GM23338 (cell line): ENCODE data around the gene NHSL1. TPM values are rescaled to one million over a fixed set of nuclear protein-coding genes. Genes with fewer than 3 reads are reported as not detected.

Source experiments
- ATAC-seq: fragments of 200-7000 bp; cut with Tn5 transposase; 3 replicates; pipeline ENCODE4 v1.9.1; 2020
- DNase-seq: peaks from one replicate; pipeline ENCODE4 v3.0.0-alpha.2; 2015; ENCODE audit warnings: low spot score
- H2AFZ ChIP-seq: fragments of 200-600 bp; sonication (generic); 2 replicates; pipeline ENCODE4 v1.8.0; 2016; ENCODE audit warnings: antibody characterized with exemption, mild to moderate bottlenecking, moderate library complexity
- H3F3A ChIP-seq: fragments of 200-600 bp; sonication (generic); replicated peaks from 2 replicates; pipeline ENCODE4 v1.8.0; 2017; ENCODE audit warnings: antibody characterized with exemption, mixed run types, low read depth
- H3K27ac ChIP-seq: fragments of 200-600 bp; sonication (generic); 2 replicates; pipeline ENCODE4 v1.6.1; 2016; ENCODE audit warnings: low read depth
- H3K27me3 ChIP-seq: fragments of 200-600 bp; sonication (generic); 2 replicates; pipeline ENCODE4 v1.8.0; 2016; ENCODE audit warnings: mild to moderate bottlenecking, mixed run types, moderate library complexity; ENCODE audit not compliant: insufficient read depth
- H3K36me3 ChIP-seq: fragments of 200-600 bp; sonication (generic); 2 replicates; pipeline ENCODE4 v1.8.0; 2016; ENCODE audit warnings: mild to moderate bottlenecking; ENCODE audit not compliant: insufficient read depth
- H3K4me1 ChIP-seq: fragments of 200-600 bp; sonication (generic); 2 replicates; pipeline ENCODE4 v1.8.0; 2016; ENCODE audit warnings: mild to moderate bottlenecking, moderate library complexity; ENCODE audit not compliant: insufficient read depth
- H3K4me2 ChIP-seq: fragments of 200-600 bp; sonication (generic); 2 replicates; pipeline ENCODE4 v1.7.1; 2017; ENCODE audit warnings: mixed run types
- H3K4me3 ChIP-seq: fragments of 200-600 bp; sonication (generic); 2 replicates; pipeline ENCODE4 v1.6.1; 2016; ENCODE audit warnings: mixed run types
- H3K79me2 ChIP-seq: fragments of 200-600 bp; sonication (generic); replicated peaks from 2 replicates; pipeline ENCODE4 v1.8.0; 2017; ENCODE audit warnings: mild to moderate bottlenecking; ENCODE audit not compliant: insufficient read depth
- H3K9me2 ChIP-seq: fragments of 200-600 bp; sonication (generic); 2 replicates; pipeline ENCODE4 v1.8.0; 2017; ENCODE audit not compliant: insufficient read depth
- H4K20me1 ChIP-seq: fragments of 200-600 bp; sonication (generic); replicated peaks from 2 replicates; pipeline ENCODE4 v1.8.0; 2017; ENCODE audit warnings: mild to moderate bottlenecking; ENCODE audit not compliant: insufficient read depth
- H3K27ac Mint-ChIP-seq: 2 replicates; pipeline ENCODE4 v1.8.0; 2020; ENCODE audit warnings: inconsistent platforms, mild to moderate bottlenecking, moderate library complexity, mixed read lengths
- H3K27me3 Mint-ChIP-seq: 3 replicates; pipeline ENCODE4 v1.8.0; 2022; ENCODE audit warnings: low read depth, mild to moderate bottlenecking, moderate library complexity, mixed read lengths, inconsistent platforms; ENCODE audit not compliant: insufficient read depth, poor library complexity
- H3K36me3 Mint-ChIP-seq: 3 replicates; pipeline ENCODE4 v1.8.0; 2021; ENCODE audit warnings: low read depth, mild to moderate bottlenecking, inconsistent platforms, moderate library complexity, mixed read lengths
- H3K4me1 Mint-ChIP-seq: 3 replicates; pipeline ENCODE4 v1.8.0; 2020; ENCODE audit warnings: mild to moderate bottlenecking, inconsistent platforms, mixed read lengths
- H3K4me3 Mint-ChIP-seq: 3 replicates; pipeline ENCODE4 v1.8.0; 2021; ENCODE audit warnings: moderate library complexity, mild to moderate bottlenecking, inconsistent platforms, mixed read lengths
- H3K9me3 Mint-ChIP-seq: 3 replicates; pipeline ENCODE4 v1.8.0; 2020; ENCODE audit warnings: moderate library complexity, mild to moderate bottlenecking, inconsistent platforms, mixed read lengths
- CREB1 ChIP-seq: fragments of 250-450 bp; sonication (Bioruptor Pico); IDR thresholded peaks from 2 replicates; pipeline ENCODE4 v1.5.0; 2020; ENCODE audit warnings: low read depth, mild to moderate bottlenecking, moderate library complexity
- CTCF ChIP-seq, 2 experiments: fragments of 200-600 bp in 1 of 2; sonication (generic) in 1 of 2; conservative IDR thresholded peaks; 2 replicates each; pipeline versions ENCODE4 v1.5.1 to v1.6.1; 2016 to 2017; ENCODE audit warnings: antibody characterized with exemption in 2 of 2, low read depth in 2 of 2, mild to moderate bottlenecking in 2 of 2, moderate library complexity in 1 of 2
- ETS1 ChIP-seq: IDR thresholded peaks from 2 replicates; pipeline ENCODE4 v1.6.1; 2016; ENCODE audit warnings: antibody characterized with exemption
- EZH2 ChIP-seq: fragments of 200-600 bp; sonication (generic); IDR thresholded peaks from one replicate; pipeline ENCODE4 v1.8.0; 2017; ENCODE audit warnings: antibody characterized with exemption, mild to moderate bottlenecking, low read depth; ENCODE audit not compliant: unreplicated experiment
- EZH2phosphoT487 ChIP-seq: fragments of 200-600 bp; sonication (generic); IDR thresholded peaks from one replicate; pipeline ENCODE4 v1.8.1; 2018; ENCODE audit warnings: antibody characterized with exemption; ENCODE audit not compliant: unreplicated experiment
- JUNB ChIP-seq: IDR thresholded peaks from one replicate; pipeline ENCODE4 v1.6.1; 2016; ENCODE audit warnings: antibody characterized with exemption; ENCODE audit not compliant: unreplicated experiment
- STAT1 ChIP-seq: IDR thresholded peaks from one replicate; pipeline ENCODE4 v1.6.1; 2016; ENCODE audit warnings: antibody characterized with exemption; ENCODE audit not compliant: unreplicated experiment
- ZNF114 ChIP-seq: fragments of 250-450 bp; sonication (Bioruptor Pico); IDR thresholded peaks from 2 replicates; pipeline ENCODE4 v1.5.0; 2020; ENCODE audit warnings: mild to moderate bottlenecking, moderate library complexity
- ZNF331 ChIP-seq: fragments of 250-450 bp; sonication (Bioruptor Pico); IDR thresholded peaks from 2 replicates; pipeline ENCODE4 v1.5.0; 2020; ENCODE audit warnings: low read depth, mild to moderate bottlenecking, moderate library complexity
- polyA plus RNA-seq: library from polyadenylated mRNA; unstranded; fragments of >200 nt; fragmentation: Nextera tagmentation; extraction: Ambion mirVana; gene quantifications from 2 replicates; pipeline ENCODE4 v1.2.1, GENCODE V29; 2016
- total RNA-seq: library from RNA; depleted of rRNA; stranded (reverse); fragments of >200 nt; shearing (Covaris generic); gene quantifications from 2 replicates; pipeline ENCODE4 v1.2.3, GENCODE V29; 2014

The NHSL1 gene
- total and polyA plus RNA-seq, 2 experiments from 2014 or later = 11.2 to 24.5 TPM

- Histone ChIP-seq H3K27ac (peak overlapping the region; percentile 84), H3K4me2 (peak overlapping the region; percentile 67), H2AFZ (no peak overlapping the region), H3K9me2 (peaks cover 6% of the 10 kb centered on the region; the same call in 1 of the 2 replicates), H4K20me1 (no peaks in the 10 kb centered on the region), H3K4me1 (peaks cover 41% of the 10 kb centered on the region), H3K27me3 (no peaks in the 10 kb centered on the region), H3K79me2 (peaks cover 11% of the 10 kb centered on the region), H3K36me3 (no peaks in the 10 kb centered on the region), H3F3A (peaks cover 6% of the 10 kb centered on the region; the same call in 1 of the 2 replicates), H3K4me3 (no peak overlapping the region)
- Mint-ChIP-seq H3K27me3 (peaks cover 3% of the 10 kb centered on the region), H3K4me1 (peaks cover 47% of the 10 kb centered on the region), H3K27ac (peak overlapping the region; percentile 80), H3K4me3 (no peak overlapping the region; the same call in 2 of the 3 replicates), H3K36me3 (peaks cover 4% of the 10 kb centered on the region; the same call in 2 of the 3 replicates), H3K9me3 (no peaks in the 10 kb centered on the region)
- TF ChIP-seq CREB1 (CRISPR knock-in tag) (no peak), EZH2 (no peak), ZNF114 (CRISPR knock-in tag) (no peak), JUNB (no peak), CTCF (conservative IDR thresholded peaks at IDR 0.05; ENCODE audit: low read depth in 2 of 2) (no peak)
- peak; percentile 33 for DNase-seq
- peak; percentile 40 for ATAC-seq
Observed at GRCh38 chr6:138486249-138487101, 12.8 kb downstream of the NHSL1 start.

- ATAC-seq (peak; percentile 75), DNase-seq (peak; percentile 60)
- H3K27ac ChIP-seq = peak overlapping the region; percentile 84
- H3K4me2 ChIP-seq = peak overlapping the region; percentile 67
- no peak overlapping the region for H2AFZ ChIP-seq
- H3K36me3 ChIP-seq = no peaks in the 10 kb centered on the region
- Mint-ChIP-seq H3K27me3 (peaks cover 3% of the 10 kb centered on the region), H3K4me1 (peaks cover 43% of the 10 kb centered on the region), H3K36me3 (peaks cover 4% of the 10 kb centered on the region; the same call in 2 of the 3 replicates), H3K4me3 (peak overlapping the region; percentile 40), H3K9me3 (no peaks in the 10 kb centered on the region), H3K27ac (peak overlapping the region; percentile 80)
- peaks cover 43% of the 10 kb centered on the region for H3K4me1 ChIP-seq
- peaks cover 6% of the 10 kb centered on the region; the same call in 1 of the 2 replicates for H3K9me2 ChIP-seq
- H3K4me3 ChIP-seq = peak overlapping the region; percentile 37
- H4K20me1 ChIP-seq = no peaks in the 10 kb centered on the region
- H3K27me3 ChIP-seq = no peaks in the 10 kb centered on the region
- peaks cover 6% of the 10 kb centered on the region; the same call in 1 of the 2 replicates for H3F3A ChIP-seq
- H3K79me2 ChIP-seq = peaks cover 11% of the 10 kb centered on the region
- TF ChIP-seq ZNF331 (CRISPR knock-in tag) (no peak), JUNB (no peak), CTCF (conservative IDR thresholded peaks at IDR 0.05; ENCODE audit: low read depth in 2 of 2) (no peak), STAT1 (no peak), ZNF114 (CRISPR knock-in tag) (no peak), EZH2phosphoT487 (no peak), EZH2 (no peak), ETS1 (no peak)
Observed at GRCh38 chr6:138485586-138486248, 13.6 kb downstream of the NHSL1 start.
